HG03565 (cell line): Measurements from ENCODE around the gene SUMO1.

ENCODE experiments used
- ATAC-seq: cut with Tn5 transposase; IDR thresholded peaks from one replicate; pipeline ENCODE4 v1.9.1; 2021; ENCODE audit warnings: mild to moderate bottlenecking, moderate library complexity; ENCODE audit not compliant: unreplicated experiment

SUMO1 gene

DNA sequence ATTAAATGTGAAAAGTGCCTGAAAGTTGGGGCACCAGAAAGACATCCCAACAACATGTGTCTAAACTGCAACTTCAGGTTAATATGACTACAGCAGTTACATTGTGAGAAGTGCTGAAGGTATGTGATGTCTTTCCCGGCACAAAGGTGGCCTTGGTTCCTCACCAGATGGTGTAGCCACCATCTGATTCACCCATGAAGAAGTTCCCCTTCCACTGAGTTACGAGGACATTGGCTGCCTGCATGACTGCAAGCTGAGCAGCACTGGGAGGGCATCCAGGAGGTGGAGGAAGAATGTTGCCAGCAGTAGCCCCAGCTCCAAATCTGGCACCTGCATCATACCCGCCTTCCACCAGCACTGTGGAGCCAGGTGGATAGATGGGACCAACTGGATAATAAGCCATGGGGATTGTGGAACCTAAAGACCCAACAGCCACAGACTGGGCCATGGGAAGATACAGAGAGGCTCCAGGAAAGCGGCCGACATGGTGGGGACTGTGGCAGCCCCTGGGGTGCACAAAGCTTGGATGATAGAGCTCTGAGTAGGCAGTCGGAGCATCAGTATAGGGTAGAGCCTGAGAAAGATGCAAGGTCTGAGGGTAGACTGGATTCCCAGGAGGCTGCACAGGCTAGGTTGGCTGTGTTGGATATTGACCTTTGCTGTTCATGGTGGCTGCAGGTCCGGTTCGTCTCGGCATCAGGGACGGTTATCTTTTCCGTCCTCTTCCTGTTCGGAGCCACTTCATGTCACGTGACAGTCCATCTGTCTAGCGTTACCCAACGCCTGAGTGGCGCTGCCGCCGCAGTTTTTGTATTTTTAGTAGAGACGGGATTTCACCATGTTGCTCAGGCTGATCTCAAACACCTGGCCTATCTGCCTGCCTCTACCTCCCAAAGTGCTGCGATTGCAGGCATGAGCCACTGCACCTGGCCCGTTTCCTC is 36.9 kb downstream of the SUMO1 start:
- ATAC-seq, result no peak

DNA sequence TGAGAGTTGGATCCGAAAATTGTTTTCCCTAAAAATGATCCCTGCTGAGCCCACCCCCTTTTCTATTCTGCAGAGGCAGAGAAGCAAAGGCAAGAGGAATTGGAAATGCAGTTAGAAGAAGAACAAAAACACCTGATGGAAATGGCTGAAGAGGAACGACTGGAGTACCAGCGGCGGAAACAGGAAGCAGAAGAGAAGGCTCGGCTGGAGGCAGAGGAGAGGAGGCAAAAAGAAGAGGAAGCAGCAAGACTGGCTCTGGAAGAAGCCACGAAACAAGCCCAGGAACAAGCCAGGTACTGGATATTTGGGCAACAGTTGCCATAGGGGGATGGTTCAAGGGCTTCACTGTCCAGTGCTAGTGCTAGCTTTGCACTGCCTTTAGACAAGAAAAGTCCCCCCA is 41.7 kb downstream of the SUMO1 start:
- ATAC-seq, result no peak

- no peak for ATAC-seq
Measured at GRCh38 chr2:202194418-202194817, 44.0 kb downstream of the SUMO1 start.

DNA sequence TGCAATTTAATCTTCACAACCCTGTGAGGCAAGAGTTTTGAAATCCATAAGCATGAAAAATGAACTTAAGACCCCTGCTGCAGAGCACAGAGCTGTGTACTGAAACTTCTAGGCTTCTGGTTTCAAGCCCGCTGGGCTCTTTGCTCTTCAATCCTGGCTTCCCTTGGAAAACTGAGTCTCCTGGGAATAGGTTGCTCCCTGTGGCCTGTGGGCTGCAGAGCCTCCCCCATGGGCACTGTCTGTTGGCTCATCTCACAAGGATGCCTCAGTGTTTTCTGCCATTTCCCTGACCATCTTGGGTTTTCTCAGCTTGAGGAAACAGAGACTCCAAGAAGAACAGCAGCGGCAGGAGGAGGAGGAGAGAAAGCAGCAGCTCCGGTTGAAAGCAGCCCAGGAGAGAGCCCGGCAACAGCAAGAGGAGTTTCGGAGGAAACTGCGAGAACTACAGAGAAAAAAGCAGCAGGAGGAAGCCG is 44.5 kb downstream of the SUMO1 start:
- no peak for ATAC-seq

DNA sequence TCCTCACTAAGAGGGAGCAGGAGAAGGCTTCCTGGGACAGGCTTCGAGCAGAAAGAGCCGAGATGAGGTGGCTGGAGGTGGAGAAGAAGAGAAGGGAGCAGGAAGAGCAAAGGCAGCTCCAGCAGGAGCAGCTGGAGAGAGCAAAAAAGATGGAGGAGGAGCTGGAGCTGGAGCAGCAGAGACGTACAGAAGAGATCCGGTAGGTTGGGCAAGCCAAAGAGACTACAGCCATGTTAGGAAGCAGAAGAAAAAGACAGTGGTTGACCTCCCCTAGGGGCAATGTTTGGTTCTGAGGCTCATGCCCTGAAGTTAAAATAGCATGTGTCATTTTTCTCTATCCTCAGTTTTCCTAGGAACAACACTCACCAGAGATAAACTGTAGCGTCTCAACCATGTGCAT is 45.1 kb downstream of the SUMO1 start:
- no peak for ATAC-seq

GRCh38 chr2:202187570-202187969 is 50.8 kb downstream of the SUMO1 start:
- ATAC-seq, result no peak

DNA sequence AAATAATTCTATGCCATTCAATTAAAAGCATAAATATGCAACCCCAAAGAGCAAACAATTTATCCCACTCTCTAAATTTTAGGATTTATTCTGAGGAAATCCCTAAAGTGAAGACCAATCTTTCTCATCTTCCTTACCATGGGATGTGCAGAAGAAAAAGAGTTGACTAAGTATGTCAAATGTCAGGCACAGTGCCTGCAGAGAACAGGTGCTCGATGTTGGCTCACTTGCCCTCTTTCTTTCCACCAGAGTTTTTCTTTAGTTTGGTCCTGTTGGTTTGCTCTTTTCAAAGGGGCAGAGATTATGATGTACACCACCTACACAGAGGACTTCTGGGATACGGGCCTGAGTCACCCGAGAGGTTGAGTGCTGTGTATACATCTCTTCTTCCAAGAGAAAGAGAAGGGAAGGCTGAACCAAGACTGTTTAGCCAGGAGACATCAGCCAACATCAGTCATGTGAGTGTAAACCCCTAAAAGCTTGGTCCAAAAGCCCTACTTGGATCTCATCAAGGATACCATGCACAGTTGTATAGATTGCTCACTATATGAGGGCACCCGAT is 51.7 kb downstream of the SUMO1 start:
- no peak for ATAC-seq

DNA sequence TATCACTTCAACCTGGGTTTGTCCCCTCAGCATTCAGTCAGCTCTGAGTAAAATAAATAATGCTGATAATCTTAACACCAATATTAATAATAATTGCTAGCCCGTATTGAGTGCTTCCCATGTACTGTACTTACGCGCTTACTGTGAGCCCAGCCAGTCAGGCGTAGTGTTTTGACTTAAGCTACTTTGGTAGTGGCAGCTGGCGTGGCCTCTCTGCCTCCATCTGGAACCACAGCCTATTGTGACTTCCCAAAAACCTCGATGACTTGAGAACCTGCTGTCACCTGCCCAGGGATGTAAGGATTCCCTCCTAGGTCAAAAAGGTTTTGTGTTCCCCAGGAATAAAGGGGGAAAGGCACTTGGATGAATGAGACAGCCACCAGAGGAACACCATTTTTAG is 53.2 kb downstream of the SUMO1 start:
- ATAC-seq, result no peak

- no peak for ATAC-seq
Measured at GRCh38 chr2:202184557-202184956, 53.8 kb downstream of the SUMO1 start.

DNA sequence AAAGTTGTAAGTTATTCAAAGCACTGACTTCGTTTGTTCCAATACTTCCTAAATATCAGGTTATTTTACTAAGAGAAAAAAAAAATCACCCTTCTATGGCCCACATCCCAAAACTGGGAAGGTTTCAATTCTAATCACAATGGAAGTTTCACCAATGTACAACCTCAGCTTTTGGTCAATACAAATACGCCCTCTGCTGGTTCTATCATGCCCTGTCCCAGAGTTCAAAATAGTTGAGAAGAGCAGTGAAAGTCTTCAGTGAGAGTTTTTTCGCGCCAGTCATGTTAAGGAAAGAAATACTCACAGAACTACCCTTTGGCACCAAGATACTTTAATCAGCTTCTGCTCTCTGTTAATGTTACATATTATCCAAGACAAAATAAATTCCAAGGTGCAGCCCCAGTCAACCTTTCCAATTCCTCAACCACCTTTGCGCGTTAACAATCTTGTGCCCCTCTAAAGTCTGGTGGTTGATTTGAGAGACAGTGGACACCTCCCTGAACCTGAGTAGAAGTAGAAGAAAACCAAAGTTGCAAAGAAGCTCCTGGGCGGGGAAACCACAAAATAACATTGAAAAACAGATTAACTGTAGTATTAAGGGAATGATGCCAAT is 59.9 kb downstream of the SUMO1 start:
- no peak for ATAC-seq

- peak; percentile 43 for ATAC-seq
Measured at GRCh38 chr2:202172439-202173211, 65.8 kb downstream of the SUMO1 start.

GRCh38 chr2:202171241-202171825 is 67.1 kb downstream of the SUMO1 start:
- no peak for ATAC-seq

DNA sequence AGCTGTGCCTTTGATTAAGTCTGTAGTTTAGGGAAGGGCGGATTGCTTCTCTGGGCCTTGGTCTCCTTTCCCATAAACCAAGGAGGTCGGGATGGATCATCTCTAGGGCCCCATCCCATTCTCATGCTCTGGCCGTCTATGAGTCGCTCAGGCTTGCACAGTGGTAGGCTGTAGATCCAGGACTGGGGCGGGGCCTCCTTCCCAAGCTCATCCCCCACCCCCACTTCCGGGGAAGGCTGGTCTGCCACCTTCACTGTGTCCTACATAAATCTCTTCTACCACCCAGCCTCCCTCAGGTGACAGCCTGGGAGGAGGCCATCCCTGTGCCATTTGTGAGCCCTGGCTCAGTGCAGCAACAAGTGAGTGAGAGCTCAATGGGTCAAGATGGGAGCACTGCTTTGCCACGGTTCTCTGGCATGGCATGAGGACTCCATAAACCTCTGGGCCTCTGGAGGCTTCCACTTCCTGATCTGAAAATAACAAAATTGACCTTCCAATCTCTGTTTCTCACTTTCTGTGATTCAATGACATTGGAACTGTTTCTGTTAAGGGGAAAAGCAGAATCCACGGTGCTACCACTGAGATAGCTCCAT is 68.5 kb downstream of the SUMO1 start:
- ATAC-seq, result no peak

DNA sequence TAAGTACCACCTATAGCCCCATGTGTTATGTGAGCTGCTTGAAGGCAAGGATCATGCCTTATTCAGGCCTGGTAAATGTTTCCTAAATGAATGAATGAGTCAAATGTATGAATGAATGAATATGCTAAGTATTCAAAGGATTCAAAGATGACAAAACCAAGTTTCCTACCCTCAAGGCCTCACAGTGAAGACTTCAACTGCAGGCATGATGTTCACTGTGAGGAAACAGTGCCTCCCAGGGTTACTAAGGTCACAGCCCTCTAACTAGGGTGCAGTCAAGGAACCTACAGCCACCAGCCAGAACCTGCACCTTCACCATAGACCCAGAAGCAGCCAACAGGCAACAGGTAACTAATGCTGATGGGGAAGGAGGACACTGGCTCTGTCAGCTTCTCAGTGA is 69.3 kb downstream of the SUMO1 start:
- ATAC-seq, result no peak

DNA sequence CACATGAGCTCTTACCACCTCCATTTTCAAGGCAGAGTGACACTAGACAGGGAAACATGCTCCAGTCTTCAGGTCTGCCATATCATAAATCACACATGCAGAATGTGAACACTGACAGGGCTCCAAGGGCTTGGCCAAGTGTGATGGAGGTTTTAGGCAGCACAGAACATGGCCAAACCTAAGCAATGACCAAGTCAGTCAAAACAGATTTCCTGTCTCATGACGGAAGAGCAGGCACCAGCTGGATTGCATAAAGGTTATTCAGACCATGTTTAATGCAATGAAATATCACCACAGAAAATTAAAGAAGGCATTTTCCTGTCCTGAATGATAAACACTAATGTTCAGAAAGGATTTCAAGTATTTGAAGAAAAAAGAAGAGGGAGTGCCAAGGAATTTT is 72.5 kb downstream of the SUMO1 start:
- ATAC-seq, result no peak

- no peak for ATAC-seq
Measured at GRCh38 chr2:202165208-202165607, 73.2 kb downstream of the SUMO1 start.

DNA sequence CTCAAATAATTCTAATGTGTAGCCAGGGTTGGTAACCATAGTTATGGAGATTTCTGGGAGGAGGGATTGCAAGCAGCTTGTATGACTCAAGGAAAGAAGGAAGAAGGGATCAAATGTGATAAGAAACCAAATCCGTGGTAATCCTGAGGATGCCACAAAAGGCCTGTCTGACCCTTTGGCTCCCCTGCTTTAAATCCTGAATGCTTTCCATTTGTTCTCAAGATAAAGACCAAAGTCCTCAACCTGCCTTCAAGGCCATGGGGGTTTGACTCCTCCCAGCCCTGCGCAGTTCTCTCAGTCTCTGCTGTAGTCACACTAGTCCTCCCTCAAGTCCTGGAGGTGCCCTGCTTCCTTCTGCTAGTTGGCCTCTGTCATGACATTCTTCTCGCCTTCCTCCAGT is 74.0 kb downstream of the SUMO1 start:
- no peak for ATAC-seq

DNA sequence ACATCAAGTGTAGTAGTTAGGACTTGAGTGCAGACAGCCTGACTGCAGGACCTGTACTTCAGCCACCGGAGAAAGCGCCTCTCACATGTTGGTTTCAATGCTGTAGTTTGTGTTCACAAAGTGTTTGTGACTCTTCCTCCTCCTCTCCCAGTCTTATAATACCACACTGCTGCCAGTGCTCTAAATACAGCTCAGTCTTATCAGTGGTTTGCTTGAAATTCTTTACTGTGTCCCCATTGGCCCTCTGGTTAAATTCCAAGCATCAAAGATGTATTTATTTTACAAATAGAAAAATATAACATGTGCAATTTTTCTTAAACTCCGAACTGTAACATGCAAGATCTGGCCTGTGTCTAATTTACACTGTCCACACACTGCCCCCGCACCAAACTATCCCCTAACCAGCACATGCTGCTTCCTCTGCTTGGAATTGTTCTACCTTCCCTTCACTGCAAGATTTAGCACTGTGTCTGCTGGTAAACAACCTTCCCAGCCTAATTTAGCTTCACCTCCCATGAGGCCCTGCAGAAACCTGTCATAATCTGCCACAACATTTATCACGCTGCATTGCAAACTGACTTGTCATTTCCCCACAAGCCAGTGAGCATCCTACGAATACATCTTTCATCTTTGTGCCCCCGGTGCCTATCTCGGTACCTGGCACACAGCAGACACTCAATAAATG is 77.1 kb downstream of the SUMO1 start:
- no peak for ATAC-seq

DNA sequence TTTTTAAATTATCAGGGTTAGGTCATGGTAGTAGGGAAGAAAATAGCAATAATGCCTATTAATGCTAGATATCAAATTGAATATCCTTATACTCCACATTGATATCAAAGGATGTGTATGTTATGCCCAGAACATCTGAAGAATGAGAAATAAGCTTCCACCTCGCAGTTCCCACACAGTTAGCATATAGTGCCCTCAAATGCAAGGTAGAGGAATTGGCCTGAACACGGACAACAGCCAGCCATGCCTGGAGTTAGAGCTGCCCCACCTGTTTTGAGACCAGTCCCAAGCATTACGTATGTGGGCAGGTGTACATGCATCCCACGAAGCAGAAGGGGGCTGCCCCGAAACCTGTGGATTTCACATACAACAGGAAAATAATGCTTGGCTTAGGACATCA is 79.6 kb downstream of the SUMO1 start:
- ATAC-seq, result no peak
